ENCODE results near the gene COL2A1.

The COL2A1 gene

GRCh38 chr12:48004053-48004941 is at the start of gene COL2A1:
COL2A1 (minus strand) TSS chr12:48004476; CDS start chr12:48004321, 155 bp downstream.
- peak within 1 kb of the TSS; percentile 86 for H3K4me3 Mint-ChIP-seq
- H3K36me3 Mint-ChIP-seq = no peaks in the 10 kb centered on the region
- peak within 1 kb of the TSS; percentile 55 for H3K27ac Mint-ChIP-seq
- H3K4me1 Mint-ChIP-seq = peaks cover 35% of the 10 kb centered on the region
- no peaks in the 10 kb centered on the region for H3K9me3 Mint-ChIP-seq
- peaks cover 58% of the 10 kb centered on the region for H3K27me3 Mint-ChIP-seq

DNA sequence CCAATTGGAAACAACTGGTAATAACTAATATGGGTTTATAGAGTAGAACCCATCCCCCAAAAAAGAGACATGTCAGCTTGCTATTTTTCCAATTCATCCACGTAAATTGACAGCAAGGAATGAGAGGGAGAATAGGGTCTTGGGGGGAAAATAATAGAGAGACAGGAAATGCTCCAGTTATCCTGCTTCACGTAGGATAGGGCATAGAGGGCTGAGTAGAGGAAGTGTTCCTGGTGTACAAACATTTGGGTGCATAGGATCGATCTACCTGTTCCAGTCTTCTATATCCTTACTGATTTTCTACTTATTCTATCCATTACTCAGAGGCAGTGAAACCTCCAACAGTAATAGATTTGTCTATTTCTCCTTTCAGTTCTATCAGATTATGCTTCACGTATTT is 49.6 kb upstream of the COL2A1 start:
- Mint-ChIP-seq H3K27me3 (no peaks in the 10 kb centered on the region), H3K4me3 (no peak overlapping the region), H3K9me3 (peaks cover under 1% of the 10 kb centered on the region), H3K4me1 (peaks cover 6% of the 10 kb centered on the region), H3K27ac (no peak overlapping the region), H3K36me3 (peaks cover 9% of the 10 kb centered on the region)

GRCh38 chr12:48053122-48053521 is 48.8 kb upstream of the COL2A1 start:
- Mint-ChIP-seq H3K4me3 (no peak overlapping the region), H3K27me3 (no peaks in the 10 kb centered on the region), H3K4me1 (peaks cover 6% of the 10 kb centered on the region), H3K36me3 (peaks cover 3% of the 10 kb centered on the region), H3K9me3 (no peaks in the 10 kb centered on the region), H3K27ac (no peak overlapping the region)

DNA sequence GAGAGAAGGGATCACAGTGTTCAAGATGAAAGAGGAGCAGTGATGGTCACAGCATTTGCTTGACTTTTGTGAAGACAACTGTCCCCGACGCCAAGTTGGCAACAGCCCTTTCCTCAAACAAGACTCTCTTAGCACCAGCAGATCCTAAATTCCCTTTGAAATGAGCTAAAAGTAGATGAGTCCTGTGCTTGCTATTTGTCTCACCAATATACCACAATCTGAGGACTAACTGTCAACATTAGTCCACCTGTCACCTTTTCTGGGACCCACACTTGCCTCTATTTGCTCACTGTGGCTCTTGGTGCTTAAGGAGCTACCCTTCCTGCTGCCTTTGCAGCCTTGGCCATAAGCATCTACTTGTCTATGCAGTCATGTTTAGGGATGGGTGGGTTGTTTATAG is 47.4 kb upstream of the COL2A1 start:
- no peaks in the 10 kb centered on the region for H3K9me3 Mint-ChIP-seq
- no peak overlapping the region for H3K4me3 Mint-ChIP-seq
- H3K36me3 Mint-ChIP-seq = peaks cover 9% of the 10 kb centered on the region
- H3K27ac Mint-ChIP-seq = no peak overlapping the region
- H3K4me1 Mint-ChIP-seq = peaks cover 6% of the 10 kb centered on the region
- H3K27me3 Mint-ChIP-seq = no peaks in the 10 kb centered on the region

DNA sequence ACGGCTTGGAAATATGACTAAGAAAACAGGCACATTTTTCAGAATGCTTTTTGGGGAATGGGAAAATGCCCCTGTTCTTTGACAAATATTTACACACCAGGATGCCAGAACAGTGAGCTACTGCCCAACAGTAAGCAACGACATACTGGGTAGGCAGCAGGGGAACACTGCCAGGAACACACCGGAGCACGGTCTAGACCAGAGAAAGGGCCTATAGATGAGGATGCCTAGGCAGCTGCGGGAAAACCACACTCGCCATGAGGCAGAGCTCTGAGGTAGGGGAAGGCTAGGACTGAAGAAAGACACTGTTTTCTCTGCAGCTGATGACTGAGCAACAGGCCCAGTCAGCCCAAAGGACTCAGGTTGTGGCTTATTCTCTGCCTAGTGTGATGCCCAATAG is 45.9 kb upstream of the COL2A1 start:
- Mint-ChIP-seq H3K36me3 (peaks cover 10% of the 10 kb centered on the region), H3K27ac (no peak overlapping the region), H3K4me3 (no peak overlapping the region), H3K4me1 (peaks cover 6% of the 10 kb centered on the region), H3K27me3 (no peaks in the 10 kb centered on the region), H3K9me3 (no peaks in the 10 kb centered on the region)

DNA sequence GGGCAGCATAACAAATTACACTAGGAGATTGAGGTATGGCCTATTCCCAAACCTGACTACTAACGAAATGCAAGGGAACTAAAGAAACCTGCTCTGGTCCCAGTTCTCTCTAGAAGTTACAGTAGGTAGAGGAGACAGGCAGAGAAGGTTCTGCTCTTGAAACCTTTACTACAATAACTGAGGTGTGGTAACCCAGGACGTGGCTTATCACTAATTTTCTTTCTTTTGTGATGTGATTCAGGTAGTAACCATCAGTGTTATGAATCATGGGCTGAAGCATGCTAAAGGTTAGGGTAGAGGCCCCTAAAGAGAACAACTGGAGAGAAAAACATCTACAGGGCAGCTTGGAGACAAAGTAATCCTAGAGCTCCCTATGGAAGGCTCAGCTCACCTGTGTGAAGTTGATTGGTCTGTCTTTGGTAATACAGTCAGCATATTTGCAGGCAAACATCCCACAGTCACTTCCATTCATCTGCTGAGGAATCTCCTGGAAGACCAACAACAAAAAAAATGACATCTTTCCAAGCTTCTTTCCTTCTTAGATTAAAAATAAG is 41.8 kb upstream of the COL2A1 start:
- Mint-ChIP-seq H3K27me3 (no peaks in the 10 kb centered on the region), H3K36me3 (peaks cover 12% of the 10 kb centered on the region), H3K4me1 (no peaks in the 10 kb centered on the region), H3K27ac (no peak overlapping the region), H3K9me3 (no peaks in the 10 kb centered on the region), H3K4me3 (no peak overlapping the region)

DNA sequence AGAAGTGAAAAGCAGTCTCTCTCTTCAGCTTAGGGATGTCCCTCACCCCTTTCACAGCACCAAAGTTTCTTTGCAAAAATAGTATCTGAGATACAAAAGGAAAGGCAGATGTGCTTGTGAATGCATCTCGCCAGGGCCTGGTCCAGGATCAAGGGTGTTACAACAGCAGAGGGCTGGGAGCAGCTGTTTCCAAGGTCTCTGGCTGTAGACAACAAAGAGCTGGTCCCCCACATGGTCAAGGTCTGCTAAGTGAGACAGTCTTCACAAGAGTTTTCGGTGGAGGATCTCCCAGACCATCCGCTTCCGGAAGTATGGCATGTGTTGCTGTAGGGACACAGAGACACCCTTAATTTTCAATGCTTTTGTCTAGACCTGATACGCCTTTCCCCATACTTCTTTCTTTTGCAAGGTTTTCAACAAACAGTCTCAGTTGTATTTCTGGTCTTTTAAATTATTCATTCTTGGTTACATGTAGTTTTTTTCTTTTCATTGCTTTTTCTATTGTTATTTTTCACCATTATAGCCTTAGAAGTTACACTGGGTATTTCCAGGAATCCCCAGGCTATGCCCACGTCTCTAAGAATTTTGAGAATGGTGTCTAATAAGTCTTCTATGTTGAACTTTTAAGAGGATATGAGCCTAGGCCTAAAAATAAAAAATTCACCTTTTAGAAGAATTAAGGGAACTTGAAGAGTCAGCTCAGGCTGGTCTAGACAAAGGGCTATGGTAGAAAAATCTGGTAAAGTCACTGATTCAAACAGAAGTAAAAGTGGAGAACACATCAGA is 41.0 kb upstream of the COL2A1 start:
- no peak overlapping the region for H3K4me3 Mint-ChIP-seq
- peaks cover 12% of the 10 kb centered on the region for H3K36me3 Mint-ChIP-seq
- H3K27me3 Mint-ChIP-seq = no peaks in the 10 kb centered on the region
- H3K4me1 Mint-ChIP-seq = no peaks in the 10 kb centered on the region
- no peaks in the 10 kb centered on the region for H3K9me3 Mint-ChIP-seq
- no peak overlapping the region for H3K27ac Mint-ChIP-seq

DNA sequence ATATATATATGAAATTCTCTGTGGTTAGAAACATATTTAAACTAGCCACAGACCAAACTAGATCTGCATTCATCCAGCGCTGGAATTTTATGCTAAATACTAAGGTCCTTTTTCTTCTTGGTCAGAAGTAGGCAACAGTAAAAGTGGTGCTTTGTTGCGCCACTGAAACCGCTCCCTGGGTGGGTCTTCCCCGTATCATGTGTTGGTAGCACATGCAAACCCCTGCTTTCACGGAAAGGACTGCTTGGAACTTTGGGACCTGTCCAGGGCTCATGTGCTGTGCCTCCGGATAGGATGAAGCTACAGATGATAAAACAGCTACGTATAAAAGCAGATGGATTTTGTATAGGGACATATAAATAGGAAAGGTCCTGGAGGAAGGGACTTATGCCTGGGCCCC is 40.1 kb upstream of the COL2A1 start:
- Mint-ChIP-seq H3K36me3 (peaks cover 12% of the 10 kb centered on the region), H3K4me3 (no peak overlapping the region), H3K27me3 (no peaks in the 10 kb centered on the region), H3K4me1 (no peaks in the 10 kb centered on the region), H3K27ac (no peak overlapping the region), H3K9me3 (no peaks in the 10 kb centered on the region)

DNA sequence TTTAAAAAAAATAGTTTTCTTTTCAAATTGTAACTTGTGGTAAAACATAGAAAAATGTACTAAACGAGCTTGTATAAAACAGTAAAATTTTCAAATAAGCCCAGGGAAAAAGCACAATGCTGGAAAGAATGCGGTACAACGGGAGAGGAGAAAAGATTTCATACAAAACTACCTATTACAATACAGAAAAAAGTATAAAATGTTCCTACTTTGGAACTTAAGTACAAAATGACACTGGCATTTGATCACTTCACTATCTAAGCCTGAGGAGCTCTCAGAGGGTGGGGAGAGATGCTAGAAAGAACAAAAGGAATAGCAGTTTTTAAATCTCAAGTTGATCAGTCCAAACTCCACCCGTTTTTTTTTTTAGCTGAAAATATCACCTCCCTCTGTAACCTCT is 39.5 kb upstream of the COL2A1 start:
- no peaks in the 10 kb centered on the region for H3K4me1 Mint-ChIP-seq
- H3K27me3 Mint-ChIP-seq = no peaks in the 10 kb centered on the region
- no peaks in the 10 kb centered on the region for H3K9me3 Mint-ChIP-seq
- peak overlapping the region; percentile 46 for H3K27ac Mint-ChIP-seq
- peaks cover 12% of the 10 kb centered on the region for H3K36me3 Mint-ChIP-seq
- no peak overlapping the region for H3K4me3 Mint-ChIP-seq

- Mint-ChIP-seq H3K4me1 (peaks cover 9% of the 10 kb centered on the region), H3K4me3 (no peak overlapping the region), H3K36me3 (peaks cover 6% of the 10 kb centered on the region), H3K9me3 (no peaks in the 10 kb centered on the region), H3K27me3 (no peaks in the 10 kb centered on the region), H3K27ac (no peak overlapping the region)
Observed at GRCh38 chr12:48041591-48042423, 37.5 kb upstream of the COL2A1 start.

- H3K36me3 Mint-ChIP-seq = peaks cover 3% of the 10 kb centered on the region
- no peaks in the 10 kb centered on the region for H3K27me3 Mint-ChIP-seq
- H3K27ac Mint-ChIP-seq = no peak overlapping the region
- no peak overlapping the region for H3K4me3 Mint-ChIP-seq
- H3K4me1 Mint-ChIP-seq = peaks cover 9% of the 10 kb centered on the region
- no peaks in the 10 kb centered on the region for H3K9me3 Mint-ChIP-seq
Observed at GRCh38 chr12:48040354-48040753, 36.1 kb upstream of the COL2A1 start.

DNA sequence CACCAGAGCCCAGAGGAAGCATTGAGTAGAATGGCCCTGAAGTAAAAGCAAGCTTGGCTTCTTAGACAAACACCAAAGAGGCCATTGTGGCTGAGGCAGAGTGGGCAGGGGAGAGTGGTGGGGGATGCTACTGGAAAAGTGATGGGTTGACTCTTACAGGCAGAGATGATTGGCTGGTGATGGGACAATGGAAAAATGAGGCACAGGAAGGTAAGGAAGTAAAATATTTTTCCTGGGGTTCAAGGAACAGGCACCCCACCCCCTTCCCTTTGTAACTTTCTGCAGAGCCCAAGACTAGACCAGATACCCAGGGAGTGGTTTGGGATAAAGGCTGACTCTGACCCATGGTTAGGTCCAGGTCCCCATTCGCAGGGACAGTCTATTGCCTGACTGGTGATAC is 34.9 kb upstream of the COL2A1 start:
- Mint-ChIP-seq H3K27me3 (no peaks in the 10 kb centered on the region), H3K36me3 (peaks cover 3% of the 10 kb centered on the region), H3K4me3 (no peak overlapping the region), H3K9me3 (no peaks in the 10 kb centered on the region), H3K4me1 (peaks cover 9% of the 10 kb centered on the region), H3K27ac (no peak overlapping the region)

DNA sequence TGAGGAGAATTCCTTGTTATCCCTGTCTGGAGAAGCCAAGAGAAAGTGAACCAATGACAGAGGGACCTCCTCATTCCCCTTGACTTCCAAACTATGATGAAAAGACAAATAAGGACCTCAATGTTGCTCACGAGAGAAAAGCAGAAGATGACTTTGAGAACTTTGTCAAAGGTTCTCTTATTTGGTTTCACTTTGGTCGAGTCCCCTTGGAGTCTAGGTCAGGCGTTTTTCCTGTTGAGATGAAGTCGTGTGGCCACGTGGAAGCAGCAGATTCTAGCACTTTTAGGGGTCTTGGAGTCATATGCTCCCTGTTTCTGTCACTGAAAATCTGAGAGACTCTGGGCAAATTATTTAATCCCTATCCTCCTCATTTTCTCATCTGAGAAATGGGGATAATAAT is 33.8 kb upstream of the COL2A1 start:
- Mint-ChIP-seq H3K9me3 (no peaks in the 10 kb centered on the region), H3K4me3 (no peak overlapping the region), H3K36me3 (no peaks in the 10 kb centered on the region), H3K4me1 (peaks cover 9% of the 10 kb centered on the region), H3K27ac (no peak overlapping the region), H3K27me3 (no peaks in the 10 kb centered on the region)

DNA sequence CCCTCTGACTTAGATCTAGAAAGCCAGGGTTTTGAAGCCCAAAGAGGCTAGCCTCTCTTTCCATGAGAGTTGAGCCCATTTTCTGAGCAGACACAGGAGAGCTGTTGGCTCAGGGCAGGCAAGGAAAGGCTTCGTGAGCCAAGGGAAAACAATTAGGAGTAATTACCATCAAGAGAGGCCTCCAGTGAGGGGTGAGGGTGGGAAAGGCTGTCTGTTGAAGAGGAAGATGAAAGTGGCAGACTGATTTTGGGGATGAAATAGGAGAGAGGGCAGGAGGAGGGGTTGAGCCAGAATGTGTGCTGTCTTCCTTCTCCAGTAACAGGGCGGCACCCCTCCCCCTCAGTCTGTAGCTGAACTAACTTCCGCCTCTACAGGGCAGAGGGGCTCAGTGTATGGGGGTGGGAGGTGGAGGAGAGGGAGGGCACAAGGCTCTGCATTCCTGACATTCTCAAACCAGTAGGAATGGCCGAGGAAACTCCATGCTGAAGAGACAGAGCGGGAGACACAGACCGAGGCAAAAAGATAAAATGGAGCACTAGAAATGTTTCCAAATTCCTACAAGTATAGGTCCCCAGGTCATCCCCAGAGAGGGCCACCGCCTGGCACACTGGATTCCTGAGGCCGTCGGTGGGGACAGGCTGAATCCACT is 33.1 kb upstream of the COL2A1 start:
- H3K36me3 Mint-ChIP-seq = no peaks in the 10 kb centered on the region
- H3K4me3 Mint-ChIP-seq = no peak overlapping the region
- H3K27me3 Mint-ChIP-seq = no peaks in the 10 kb centered on the region
- H3K9me3 Mint-ChIP-seq = no peaks in the 10 kb centered on the region
- H3K27ac Mint-ChIP-seq = no peak overlapping the region
- peaks cover 9% of the 10 kb centered on the region for H3K4me1 Mint-ChIP-seq

DNA sequence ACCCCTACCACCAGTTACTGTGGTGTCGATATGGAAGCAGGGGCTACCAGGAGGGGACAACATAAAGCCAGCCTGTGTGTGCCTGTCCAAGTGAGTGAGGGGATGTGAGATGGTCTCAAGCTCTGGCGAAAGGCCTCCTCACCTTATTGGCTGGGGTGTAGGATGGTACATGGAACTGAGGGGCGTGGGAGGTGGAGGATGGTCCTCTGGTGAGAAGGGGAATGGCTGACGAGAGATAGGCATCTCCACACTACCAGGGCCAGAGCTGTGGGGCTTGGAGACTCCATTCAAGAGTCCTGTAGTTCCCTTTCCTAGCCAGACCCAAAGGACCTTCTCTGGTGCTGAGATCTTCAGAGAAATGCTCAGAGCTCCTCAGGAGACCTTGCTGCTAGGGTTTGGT is 32.5 kb upstream of the COL2A1 start:
- Mint-ChIP-seq H3K4me1 (peaks cover 9% of the 10 kb centered on the region), H3K36me3 (no peaks in the 10 kb centered on the region), H3K27ac (no peak overlapping the region), H3K9me3 (no peaks in the 10 kb centered on the region), H3K27me3 (no peaks in the 10 kb centered on the region), H3K4me3 (no peak overlapping the region)

Data from activated naive CD4-positive, alpha-beta T cell treated with anti-CD3 and anti-CD28 coated beads, Interleukin-2, amount 50 U/mL, for 24 hours (primary cell).